ENCODE measurements around the gene RASEF.
A peak's percentile ranks its signal among the peaks of the same experiment; 100 is the strongest.
"Not testable (repeated sequence)": the region's sequence is repeated elsewhere in the genome, so short reads cannot be mapped to it uniquely, and the experiment has no call there.

The RASEF gene

GRCh38 chr9:82961504-82962125, 101.3 kb downstream of the RASEF start:
- DNase-seq: peak; percentile 3

GRCh38 chr9:82957529-82958379, 105.2 kb downstream of the RASEF start:
- no peak for DNase-seq

GRCh38 chr9:82949203-82949602, 113.7 kb downstream of the RASEF start:
- DNase-seq: no peak

GRCh38 chr9:82940376-82940775, 122.6 kb downstream of the RASEF start:
- no peak for DNase-seq

- DNase-seq: no peak
Observed at GRCh38 chr9:82939451-82939850, 123.5 kb downstream of the RASEF start.

- DNase-seq: no peak
Observed at GRCh38 chr9:82938426-82939218, 124.3 kb downstream of the RASEF start.

GRCh38 chr9:82936561-82936960, 126.4 kb downstream of the RASEF start:
- not testable (repeated sequence) for DNase-seq

GRCh38 chr9:82934949-82935348, 128.0 kb downstream of the RASEF start:
- no peak for DNase-seq

GRCh38 chr9:82934025-82934424, 128.9 kb downstream of the RASEF start:
- DNase-seq: not testable (repeated sequence)

- no peak for DNase-seq
Observed at GRCh38 chr9:82930116-82930515, 132.8 kb downstream of the RASEF start.

All from NCI-H1436 treated with DMSO at 0.1 percent for 48 hours (cell line).